Common myeloid progenitor, CD34-positive (primary cell): ENCODE measurements around the gene UQCR10.

Source experiments
- CTCF ChIA-PET: fragments of 350-600 bp; sonication (Branson Sonifier 250); formaldehyde crosslinking; loops from one replicate; lab custom pipeline; 2021; ENCODE audit warnings: antibody characterized with exemption; lab: Charles Lee
- POLR2A ChIA-PET: fragments of 350-600 bp; sonication (Branson Sonifier 250); formaldehyde crosslinking; loops from one replicate; lab custom pipeline; 2021; ENCODE audit warnings: antibody characterized with exemption; lab: Charles Lee
- DNase-seq, 3 donors: peaks; one replicate each; pipeline versions ENCODE4 v3.0.0 to v3.0.0-alpha.2; 2013
- H3K27ac ChIP-seq, 2 experiments: 1 replicate in 1 of 2; 2 replicates in 1 of 2; pipeline ENCODE4 v1.7.0; 2013; ENCODE audit warnings: inconsistent platforms in 2 of 2, low read length in 2 of 2, mild to moderate bottlenecking in 2 of 2, low read depth in 1 of 2, moderate library complexity in 1 of 2; ENCODE audit not compliant: severe bottlenecking in 2 of 2, insufficient read depth in 1 of 2, poor library complexity in 1 of 2
- H3K27me3 ChIP-seq, 5 experiments: replicated peaks in 2 of 5; 1 replicate in 3 of 5; 2 replicates in 2 of 5; pipeline versions ENCODE4 v1.6.1 to v1.7.0; 2013; ENCODE audit warnings: low read length in 4 of 5, mild to moderate bottlenecking in 2 of 5, moderate library complexity in 2 of 5, inconsistent platforms in 1 of 5; ENCODE audit not compliant: insufficient read depth in 5 of 5, control insufficient read depth in 4 of 5
- H3K36me3 ChIP-seq, 4 experiments: 1 replicate in 2 of 4; 2 replicates in 2 of 4; pipeline versions ENCODE4 v1.6.1 to v1.7.0; 2013; ENCODE audit warnings: low read length in 3 of 4, control low read depth in 1 of 4, mild to moderate bottlenecking in 1 of 4; ENCODE audit not compliant: control insufficient read depth in 4 of 4, insufficient read depth in 4 of 4
- H3K4me1 ChIP-seq, 4 experiments: 1 replicate in 3 of 4; 2 replicates in 1 of 4; pipeline versions ENCODE4 v1.6.1 to v1.7.1; 2013; ENCODE audit warnings: low read length in 3 of 4, mild to moderate bottlenecking in 3 of 4, control low read depth in 1 of 4, inconsistent platforms in 1 of 4, moderate library complexity in 1 of 4; ENCODE audit not compliant: control insufficient read depth in 4 of 4, insufficient read depth in 4 of 4; ENCODE audit errors: control extremely low read depth in 1 of 4
- H3K4me3 ChIP-seq, 7 experiments: 1 replicate in 4 of 7; 2 replicates in 3 of 7; pipeline versions ENCODE4 v1.5.1 to v1.7.0; 2013; ENCODE audit warnings: mild to moderate bottlenecking in 7 of 7, low read length in 6 of 7, moderate library complexity in 6 of 7, inconsistent platforms in 2 of 7, low read depth in 2 of 7, control low read depth in 1 of 7; ENCODE audit not compliant: insufficient read depth in 4 of 7, control insufficient read depth in 1 of 7; ENCODE audit errors: extremely low read depth in 1 of 7
- H3K9me3 ChIP-seq, 5 experiments: 1 replicate in 4 of 5; 2 replicates in 1 of 5; pipeline versions ENCODE4 v1.6.1 to v1.7.1; 2013; ENCODE audit warnings: low read length in 4 of 5, mild to moderate bottlenecking in 2 of 5, inconsistent platforms in 1 of 5, low read depth in 1 of 5, moderate library complexity in 1 of 5; ENCODE audit not compliant: control insufficient read depth in 4 of 5, insufficient read depth in 2 of 5; ENCODE audit errors: control extremely low read depth in 1 of 5
- WGBS: methylation state at CpG from one replicate; pipeline ENCODE4 v1.1.5; 2013; ENCODE audit not compliant: insufficient coverage; 5-methylcytosine and 5-hydroxymethylcytosine counted together

Gene UQCR10

DNA sequence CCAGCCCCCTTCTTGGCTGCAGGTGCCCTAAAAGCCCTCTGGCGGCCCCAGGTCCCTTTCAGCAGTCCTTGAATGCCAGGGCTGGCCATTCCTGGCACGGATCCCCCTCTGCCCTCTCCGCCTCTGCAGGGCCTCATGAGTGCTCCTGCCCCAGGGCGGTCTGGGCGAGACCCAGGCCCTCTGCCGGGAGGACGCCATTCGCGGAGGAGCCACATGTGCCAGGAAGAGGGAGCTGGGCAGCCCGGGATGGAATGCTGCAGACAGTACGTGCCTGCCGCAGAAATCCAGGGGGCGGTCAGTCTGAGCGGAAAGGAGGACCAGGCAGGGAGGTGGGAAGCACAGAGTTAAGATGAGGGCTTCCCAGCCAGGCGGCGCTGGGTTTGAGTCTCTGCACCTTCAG, 44.6 kb upstream of the UQCR10 start:
- DNase-seq: no peak
- Histone ChIP-seq H3K36me3 (no peaks in the 10 kb centered on the region), H3K9me3 (no peaks in the 10 kb centered on the region), H3K27me3 (peaks cover 0 to 72% (median 24%) of the 10 kb centered on the region in 5 experiments), H3K27ac (no peak overlapping the region), H3K4me1 (peaks cover 0 to 14% (median 4%) of the 10 kb centered on the region in 4 experiments), H3K4me3 (no peak overlapping the region)
- WGBS: 93% methylated on average over 15 of the region's 16 CpGs
- POLR2A ChIA-PET: no interaction called here
- CTCF ChIA-PET: interaction anchor here (1.0 kb wide), 1 partner anchor 44 kb away, joined by 3 read pairs; no protein-coding TSS in a partner anchor

DNA sequence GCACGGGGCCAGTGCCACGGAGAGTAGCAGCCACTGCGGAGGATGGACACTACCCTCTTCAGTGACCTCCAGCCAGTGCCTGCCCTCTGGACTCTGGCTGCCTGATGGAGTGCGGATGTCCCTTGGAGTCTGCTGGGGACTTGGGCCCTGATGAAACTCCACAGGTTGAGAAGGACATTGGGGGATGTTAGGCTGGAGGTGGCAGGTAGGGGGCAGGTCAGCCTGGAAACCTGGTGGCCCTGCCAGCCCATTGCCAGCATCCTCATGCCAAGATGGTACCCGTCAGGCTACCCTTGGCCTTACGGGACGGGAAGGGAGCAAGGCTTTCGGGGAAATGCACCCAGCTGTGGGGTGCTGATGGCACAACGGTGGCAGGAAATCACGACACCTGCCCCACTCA, 43.4 kb upstream of the UQCR10 start:
- no peak overlapping the region for H3K4me3 ChIP-seq
- no peaks in the 10 kb centered on the region for H3K36me3 ChIP-seq
- DNase-seq: no peak
- 92% methylated on average over 9 of the region's 10 CpGs for WGBS
- H3K27me3 ChIP-seq: peaks cover 0 to 62% (median 24%) of the 10 kb centered on the region in 5 experiments
- H3K4me1 ChIP-seq: peaks cover 0 to 14% (median 4%) of the 10 kb centered on the region in 4 experiments
- H3K9me3 ChIP-seq: no peaks in the 10 kb centered on the region
- H3K27ac ChIP-seq: no peak overlapping the region
- POLR2A ChIA-PET: no interaction called here
- CTCF ChIA-PET: no interaction called here

DNA sequence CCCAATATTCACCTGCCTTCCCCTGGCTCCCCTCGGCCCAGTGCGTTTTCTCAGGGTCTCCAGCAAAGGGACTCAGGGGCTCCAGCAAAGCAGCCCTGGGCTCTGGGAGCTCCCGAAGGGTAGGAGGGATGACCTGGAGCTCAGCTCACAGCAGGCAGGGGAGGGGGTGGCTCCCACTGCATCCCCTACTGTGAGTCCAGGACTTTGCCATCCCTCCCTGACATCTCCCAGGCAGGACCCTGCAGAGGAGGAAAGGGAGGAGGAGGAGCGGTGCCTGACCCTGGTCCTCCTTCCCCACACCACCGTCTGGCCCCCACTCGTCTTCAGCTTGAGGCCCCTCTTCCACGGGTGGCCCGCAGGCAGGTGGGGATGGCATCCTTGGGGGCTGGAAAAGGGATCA, 42.3 kb upstream of the UQCR10 start:
- ChIA-PET CTCF (interaction anchor here (1.4 to 1.9 kb wide), 2 partner anchors 23 to 68 kb away, joined by 3 to 7 read pairs; no protein-coding TSS in a partner anchor), POLR2A (no interaction called here)
- peaks cover 0 to 9% (median 2%) of the 10 kb centered on the region in 4 experiments for H3K4me1 ChIP-seq
- H3K27me3 ChIP-seq: peaks cover 0 to 52% (median 17%) of the 10 kb centered on the region in 5 experiments
- H3K4me3 ChIP-seq: no peak overlapping the region
- no peaks in the 10 kb centered on the region for H3K36me3 ChIP-seq
- H3K9me3 ChIP-seq: no peaks in the 10 kb centered on the region
- 74% methylated on average over 7 of the region's 8 CpGs for WGBS
- H3K27ac ChIP-seq: no peak overlapping the region
- DNase-seq: no peak

DNA sequence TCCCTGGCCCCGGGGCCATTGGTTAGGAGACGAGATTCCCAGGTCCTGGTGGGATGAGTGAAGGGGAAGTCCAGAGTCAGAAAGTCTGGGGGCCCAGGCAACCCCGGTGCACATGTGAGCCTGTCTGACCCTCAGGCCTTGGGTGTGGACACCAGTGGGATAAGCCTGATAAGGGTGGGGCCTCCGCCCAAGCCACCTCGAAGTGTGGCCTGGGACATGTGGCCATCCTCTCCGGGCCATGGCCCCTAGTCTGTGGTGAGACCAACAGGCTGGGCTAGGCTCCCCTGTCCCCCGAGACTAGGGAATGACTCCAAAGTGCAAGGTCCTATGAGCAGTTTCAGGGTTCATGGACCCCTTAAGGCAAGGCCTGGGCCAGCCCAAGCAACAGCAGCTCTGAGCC, 41.1 kb upstream of the UQCR10 start:
- ChIA-PET POLR2A (no interaction called here), CTCF (interaction anchor here (0.6 to 2.6 kb wide), 7 partner anchors 8 to 69 kb away, joined by 3 to 12 read pairs (median 4); no protein-coding TSS in a partner anchor)
- no peak overlapping the region for H3K27ac ChIP-seq
- H3K36me3 ChIP-seq: peaks cover 0 to 9% (median 2%) of the 10 kb centered on the region in 4 experiments
- WGBS: 91% methylated on average over 5 of the region's 7 CpGs
- no peaks in the 10 kb centered on the region for H3K9me3 ChIP-seq
- H3K4me3 ChIP-seq: no peak overlapping the region
- H3K27me3 ChIP-seq: peaks cover 0 to 44% (median 16%) of the 10 kb centered on the region in 5 experiments
- H3K4me1 ChIP-seq: no peaks in the 10 kb centered on the region
- DNase-seq: no peak

DNA sequence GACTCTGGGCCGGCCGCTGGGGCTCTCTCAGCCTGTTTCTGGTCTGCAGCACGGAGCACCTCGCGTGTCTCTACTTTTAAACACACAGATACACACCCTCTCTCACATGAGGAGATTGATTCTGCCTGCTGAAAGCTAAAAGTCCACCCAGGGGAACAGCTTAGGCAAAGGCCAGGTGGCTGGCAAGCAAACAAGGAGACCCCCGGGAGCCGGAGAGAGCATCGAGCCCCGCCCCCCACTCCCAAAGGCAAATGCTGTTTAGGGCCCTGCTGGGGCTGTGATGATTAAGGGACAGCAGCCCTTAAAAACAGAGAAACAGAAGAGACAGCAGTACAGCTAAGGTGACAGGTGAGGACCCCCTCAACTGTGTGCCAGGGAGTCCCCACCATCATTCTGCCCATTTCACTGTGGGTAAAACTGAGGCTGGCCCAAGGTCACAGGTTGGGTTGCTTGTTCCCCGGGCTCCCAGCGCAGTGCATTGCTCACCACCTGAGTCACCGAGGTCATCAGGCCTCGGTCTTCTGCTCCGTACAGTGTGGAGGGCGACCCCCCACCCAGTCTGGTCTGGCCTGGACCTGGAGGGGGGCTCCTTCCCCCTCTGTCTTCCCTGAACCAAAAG, 40.5 kb upstream of the UQCR10 start:
- no peak overlapping the region for H3K4me3 ChIP-seq
- no peak for DNase-seq
- POLR2A ChIA-PET: no interaction called here
- H3K27ac ChIP-seq: no peak overlapping the region
- 37% methylated on average over 10 of the region's 15 CpGs for WGBS
- peaks cover 0 to 10% (median 2%) of the 10 kb centered on the region in 4 experiments for H3K36me3 ChIP-seq
- H3K27me3 ChIP-seq: peaks cover 0 to 38% (median 11%) of the 10 kb centered on the region in 5 experiments
- CTCF ChIA-PET: interaction anchor here (0.6 to 2.6 kb wide), 6 partner anchors 8 to 69 kb away, joined by 3 to 12 read pairs (median 5); no protein-coding TSS in a partner anchor
- no peaks in the 10 kb centered on the region for H3K4me1 ChIP-seq
- no peaks in the 10 kb centered on the region for H3K9me3 ChIP-seq

DNA sequence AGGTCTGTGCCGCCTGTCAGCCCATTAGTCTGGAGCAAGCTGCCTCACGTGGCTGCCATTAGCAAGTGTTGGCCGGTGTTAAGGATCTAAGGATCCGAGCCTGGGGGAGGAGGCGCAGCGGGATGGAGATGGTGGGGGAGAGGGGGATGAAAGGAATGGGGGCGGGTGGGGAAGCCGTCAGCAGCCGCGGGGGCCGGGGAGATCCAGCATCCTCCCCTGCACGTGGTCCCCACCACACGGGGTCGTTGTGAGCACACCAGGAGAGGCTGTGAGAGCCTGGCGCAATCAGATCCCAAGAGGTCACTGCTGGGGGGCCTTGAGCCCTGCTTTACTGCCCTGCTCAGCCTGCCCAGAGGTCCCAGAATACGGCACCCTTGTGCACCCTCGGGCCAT, 40.0 kb upstream of the UQCR10 start:
- H3K36me3 ChIP-seq: peaks cover 0 to 10% (median 2%) of the 10 kb centered on the region in 4 experiments
- 8% methylated on average over 10 of the region's 17 CpGs for WGBS
- H3K9me3 ChIP-seq: no peaks in the 10 kb centered on the region
- no peak overlapping the region for H3K4me3 ChIP-seq
- peak; percentile 29 to 44 (median 43) for DNase-seq
- POLR2A ChIA-PET: no interaction called here
- peaks cover 0 to 33% (median 10%) of the 10 kb centered on the region in 5 experiments for H3K27me3 ChIP-seq
- no peaks in the 10 kb centered on the region for H3K4me1 ChIP-seq
- CTCF ChIA-PET: interaction anchor here (1.4 to 2.6 kb wide), 5 partner anchors 9 to 278 kb away, joined by 3 to 12 read pairs (median 5); no protein-coding TSS in a partner anchor
- H3K27ac ChIP-seq: no peak overlapping the region

DNA sequence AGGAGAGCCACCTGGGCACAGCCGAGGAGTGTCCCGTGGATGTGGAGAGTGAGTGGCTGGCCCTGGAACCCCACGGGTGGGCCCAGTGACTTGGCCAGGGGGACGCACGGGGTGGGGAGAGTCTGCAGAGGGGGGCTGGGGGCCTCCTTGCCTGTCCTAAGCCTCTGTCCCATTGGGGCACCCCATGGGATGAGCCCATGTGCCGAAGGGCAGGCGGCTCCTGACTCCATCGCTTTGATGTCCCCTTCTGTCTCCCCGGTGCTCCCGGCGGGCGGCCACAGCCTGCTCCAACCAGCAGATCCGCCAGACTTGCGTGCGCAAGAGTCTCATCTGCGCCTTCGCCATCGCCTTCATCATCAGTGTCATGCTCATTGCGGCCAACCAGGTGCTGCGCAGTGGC, 38.0 kb upstream of the UQCR10 start:
- peaks cover 0 to 17% (median 2%) of the 10 kb centered on the region in 5 experiments for H3K27me3 ChIP-seq
- H3K4me3 ChIP-seq: no peak overlapping the region
- CTCF ChIA-PET: no interaction called here
- POLR2A ChIA-PET: no interaction called here
- WGBS: 96% methylated on average over 15 of the region's 20 CpGs
- H3K9me3 ChIP-seq: no peaks in the 10 kb centered on the region
- H3K4me1 ChIP-seq: peaks cover 0 to 16% (median 7%) of the 10 kb centered on the region in 4 experiments
- DNase-seq: no peak
- H3K27ac ChIP-seq: no peak overlapping the region
- peaks cover 0 to 10% (median 2%) of the 10 kb centered on the region in 4 experiments for H3K36me3 ChIP-seq
